LNCAP (cell line): ENCODE measurements around the gene AAMP.

ENCODE experiments used
- TF ChIP-seq, protein P1 (sequence below): fragments of 450-650 bp; IDR thresholded peaks from 2 replicates; pipeline ENCODE4 v1.5.1; 2017; ENCODE audit warnings: mild to moderate bottlenecking

AAMP gene

DNA sequence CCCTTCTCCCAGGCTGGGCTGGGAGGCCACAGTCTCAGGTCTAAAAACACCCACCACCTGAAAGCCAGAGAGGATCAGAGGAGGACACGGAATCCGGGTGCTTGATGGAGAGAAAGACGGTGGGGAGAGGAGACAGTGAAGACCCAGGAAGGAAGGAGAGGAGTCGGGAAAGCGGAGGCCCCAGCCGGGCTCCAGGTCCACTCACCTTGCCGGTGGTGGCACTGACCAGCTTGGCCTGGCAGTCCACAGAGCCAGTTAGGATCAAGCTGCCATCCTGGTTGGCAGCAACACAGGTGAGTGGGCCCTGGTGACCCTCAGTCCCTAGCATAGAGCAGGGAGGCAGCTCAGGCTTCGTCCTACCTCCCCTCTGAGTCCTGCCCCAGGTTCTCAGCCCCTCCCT is 4.3 kb downstream of the AAMP start:
- TF ChIP-seq, protein P1, sequence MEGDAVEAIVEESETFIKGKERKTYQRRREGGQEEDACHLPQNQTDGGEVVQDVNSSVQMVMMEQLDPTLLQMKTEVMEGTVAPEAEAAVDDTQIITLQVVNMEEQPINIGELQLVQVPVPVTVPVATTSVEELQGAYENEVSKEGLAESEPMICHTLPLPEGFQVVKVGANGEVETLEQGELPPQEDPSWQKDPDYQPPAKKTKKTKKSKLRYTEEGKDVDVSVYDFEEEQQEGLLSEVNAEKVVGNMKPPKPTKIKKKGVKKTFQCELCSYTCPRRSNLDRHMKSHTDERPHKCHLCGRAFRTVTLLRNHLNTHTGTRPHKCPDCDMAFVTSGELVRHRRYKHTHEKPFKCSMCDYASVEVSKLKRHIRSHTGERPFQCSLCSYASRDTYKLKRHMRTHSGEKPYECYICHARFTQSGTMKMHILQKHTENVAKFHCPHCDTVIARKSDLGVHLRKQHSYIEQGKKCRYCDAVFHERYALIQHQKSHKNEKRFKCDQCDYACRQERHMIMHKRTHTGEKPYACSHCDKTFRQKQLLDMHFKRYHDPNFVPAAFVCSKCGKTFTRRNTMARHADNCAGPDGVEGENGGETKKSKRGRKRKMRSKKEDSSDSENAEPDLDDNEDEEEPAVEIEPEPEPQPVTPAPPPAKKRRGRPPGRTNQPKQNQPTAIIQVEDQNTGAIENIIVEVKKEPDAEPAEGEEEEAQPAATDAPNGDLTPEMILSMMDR, result no peak

DNA sequence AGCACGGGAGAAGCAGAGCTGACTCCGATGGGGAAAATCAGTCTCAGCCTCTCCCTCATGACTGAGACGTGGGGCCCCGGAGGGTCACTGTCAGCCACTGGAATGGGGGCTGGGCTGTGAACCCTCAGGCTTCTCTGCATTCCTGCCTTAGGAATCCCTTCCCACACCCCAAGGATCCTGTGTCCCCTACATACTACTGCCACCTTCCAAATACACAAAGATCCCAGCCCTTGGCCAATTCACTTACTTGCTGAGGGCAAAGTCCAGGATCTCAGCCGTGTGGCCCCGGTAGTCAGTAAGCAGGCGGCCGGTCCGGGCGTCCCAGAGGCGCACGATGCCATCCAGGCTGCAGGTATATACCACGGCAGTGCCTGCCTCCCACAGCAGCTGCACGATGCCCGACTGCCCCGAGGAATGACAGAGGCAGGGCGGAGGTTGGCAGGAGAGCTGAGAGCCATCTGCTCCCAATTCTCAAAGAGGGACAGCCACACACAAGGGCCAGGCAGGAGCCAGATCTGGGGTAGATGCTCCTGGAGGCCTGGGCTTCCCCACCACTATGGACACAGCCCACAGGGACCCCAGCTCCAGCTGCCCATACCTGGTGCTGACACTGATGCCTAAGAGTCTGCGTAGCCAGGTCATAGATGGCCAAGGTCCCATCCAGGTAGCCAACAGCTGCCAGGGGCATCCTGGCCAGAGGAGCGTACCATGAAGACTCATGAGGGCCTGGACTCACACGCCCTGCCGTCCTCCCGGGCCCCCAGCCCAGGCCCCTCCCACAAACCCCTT is 5.0 kb downstream of the AAMP start:
- TF ChIP-seq, protein P1, result no peak

DNA sequence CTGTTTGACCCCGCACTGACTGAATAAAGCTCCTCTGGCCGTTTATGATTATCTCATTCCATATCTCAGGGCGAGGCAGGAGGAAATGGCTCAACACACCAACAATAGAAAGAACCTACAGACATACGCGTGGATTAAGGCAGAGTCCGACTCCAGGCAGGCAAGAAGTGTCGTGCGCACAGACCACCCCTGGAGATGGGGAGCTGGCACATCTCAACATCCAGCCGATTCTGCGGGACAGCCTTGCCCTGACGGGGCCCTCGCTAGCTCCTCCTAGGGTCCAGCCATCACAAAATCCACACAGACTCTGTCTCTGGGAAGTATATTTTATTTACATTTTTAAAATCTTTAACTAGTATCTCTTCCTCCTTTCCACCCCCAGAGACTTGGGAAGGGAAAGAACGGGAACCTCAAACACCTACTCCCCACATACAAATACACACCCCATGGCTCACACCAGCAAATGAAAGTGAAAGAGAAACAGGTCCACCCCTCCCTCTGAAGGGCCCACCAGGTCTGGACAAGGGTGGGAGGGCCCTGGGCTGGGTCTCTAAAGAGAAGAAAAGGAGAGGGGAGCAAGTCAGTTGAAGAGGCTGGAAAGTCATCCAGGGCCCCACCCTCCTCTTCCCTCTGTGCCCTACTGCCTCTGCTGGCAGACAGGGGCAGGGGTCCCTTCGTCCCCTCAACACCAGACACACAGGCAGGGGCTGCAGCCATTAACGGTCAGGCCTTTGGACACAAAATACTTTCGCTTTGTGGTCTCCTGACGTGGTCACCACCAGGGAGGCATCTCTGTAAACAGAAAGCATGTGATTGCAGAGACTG is 5.9 kb downstream of the AAMP start:
- TF ChIP-seq, protein P1, result no peak

DNA sequence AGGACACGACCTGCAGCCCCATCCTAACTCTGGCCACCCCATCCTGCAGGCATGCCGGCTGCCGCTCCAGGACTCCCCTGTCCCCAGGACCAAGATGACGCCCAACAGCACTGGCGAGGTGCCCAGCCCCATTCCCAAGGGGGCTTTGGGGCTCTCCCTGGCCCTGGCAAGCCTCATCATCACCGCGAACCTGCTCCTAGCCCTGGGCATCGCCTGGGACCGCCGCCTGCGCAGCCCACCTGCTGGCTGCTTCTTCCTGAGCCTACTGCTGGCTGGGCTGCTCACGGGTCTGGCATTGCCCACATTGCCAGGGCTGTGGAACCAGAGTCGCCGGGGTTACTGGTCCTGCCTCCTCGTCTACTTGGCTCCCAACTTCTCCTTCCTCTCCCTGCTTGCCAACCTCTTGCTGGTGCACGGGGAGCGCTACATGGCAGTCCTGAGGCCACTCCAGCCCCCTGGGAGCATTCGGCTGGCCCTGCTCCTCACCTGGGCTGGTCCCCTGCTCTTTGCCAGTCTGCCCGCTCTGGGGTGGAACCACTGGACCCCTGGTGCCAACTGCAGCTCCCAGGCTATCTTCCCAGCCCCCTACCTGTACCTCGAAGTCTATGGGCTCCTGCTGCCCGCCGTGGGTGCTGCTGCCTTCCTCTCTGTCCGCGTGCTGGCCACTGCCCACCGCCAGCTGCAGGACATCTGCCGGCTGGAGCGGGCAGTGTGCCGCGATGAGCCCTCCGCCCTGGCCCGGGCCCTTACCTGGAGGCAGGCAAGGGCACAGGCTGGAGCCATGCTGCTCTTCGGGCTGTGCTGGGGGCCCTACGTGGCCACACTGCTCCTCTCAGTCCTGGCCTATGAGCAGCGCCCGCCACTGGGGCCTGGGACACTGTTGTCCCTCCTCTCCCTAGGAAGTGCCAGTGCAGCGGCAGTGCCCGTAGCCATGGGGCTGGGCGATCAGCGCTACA is 7.0 kb downstream of the AAMP start:
- TF ChIP-seq, protein P1, result no peak

DNA sequence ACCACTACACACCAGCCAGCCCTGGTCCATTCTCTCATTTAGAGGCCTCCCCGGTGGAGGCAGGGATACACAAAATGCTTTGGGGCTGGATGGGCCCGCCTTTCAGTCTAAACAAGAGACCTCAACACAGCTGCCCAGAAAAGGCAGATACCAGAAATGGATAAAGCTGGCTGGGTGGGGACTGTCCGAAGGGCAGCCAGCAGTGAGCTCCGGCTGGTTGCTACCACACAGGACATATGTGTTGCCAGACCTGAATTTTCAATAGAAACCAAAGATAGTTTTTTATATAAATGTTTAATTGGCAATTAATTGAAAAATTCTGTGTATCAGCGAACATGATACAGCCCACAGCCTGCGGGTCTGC is 7.7 kb downstream of the AAMP start:
- TF ChIP-seq, protein P1, result no peak

DNA sequence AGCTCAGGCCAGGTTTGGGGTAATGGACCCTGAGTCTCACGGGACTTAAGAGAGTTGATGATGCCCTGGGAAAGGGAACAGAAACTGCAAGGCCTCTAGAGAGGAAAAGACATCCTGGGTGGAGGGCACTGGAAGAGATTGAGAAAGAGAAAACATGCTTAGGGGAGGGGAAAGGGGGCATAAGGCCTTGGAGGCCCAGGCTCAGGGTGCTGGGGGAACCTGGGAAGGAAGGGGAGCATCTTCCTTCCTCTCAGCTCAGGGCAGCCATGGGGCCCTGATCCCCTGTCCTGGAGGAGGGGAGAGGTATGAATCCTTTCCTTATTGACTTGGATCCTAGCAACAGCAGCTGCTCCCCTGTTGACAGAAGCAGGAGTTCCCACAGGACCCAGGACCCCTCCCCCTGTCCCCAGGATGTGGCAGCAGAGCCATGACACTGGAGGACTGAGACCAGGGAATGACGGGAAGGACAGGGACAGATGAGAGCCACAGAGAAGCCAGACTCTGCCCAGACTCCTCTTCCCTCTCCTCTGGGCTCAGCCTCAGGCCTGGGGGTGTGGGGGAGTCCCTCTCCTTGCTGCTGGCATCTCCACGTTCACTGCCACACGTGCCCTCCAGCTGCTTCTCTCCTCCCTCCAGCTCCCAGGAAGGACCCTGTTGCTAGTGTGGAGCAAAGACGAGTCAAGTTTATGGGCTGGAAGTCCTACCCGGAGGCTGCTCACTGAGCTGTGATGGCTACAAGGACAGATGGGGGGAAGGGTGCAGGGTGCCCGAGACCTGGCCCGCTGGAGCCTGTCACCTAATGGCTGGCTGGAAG is 8.3 kb downstream of the AAMP start:
- TF ChIP-seq, protein P1, result no peak
